Stimulated activated CD4-positive, alpha-beta T cell treated with anti-CD3 and anti-CD28 coated beads, Interleukin-12 subunit alpha, Interleukin-12 subunit beta, amount 100 ng/mL, for 24 hours (primary cell): Measurements from ENCODE around the gene SLC29A4.
"Not testable (repeated sequence)": the region's sequence is repeated elsewhere in the genome, so short reads cannot be mapped to it uniquely, and the experiment has no call there.

Source experiments
- DNase-seq, 2 experiments: peaks; one replicate each; pipeline ENCODE4 v3.0.0-alpha.2; 2020; ENCODE audit warnings: low read depth in 2 of 2

The SLC29A4 gene

GRCh38 chr7:5274441-5274840, 8.3 kb upstream of the SLC29A4 start:
- DNase-seq = no peak

- not testable (repeated sequence) for DNase-seq
These were observed 7.7 kb upstream of the SLC29A4 start for GRCh38 chr7:5274985-5275431.

- not testable (repeated sequence) for DNase-seq
These were observed 7.2 kb upstream of the SLC29A4 start for GRCh38 chr7:5275510-5275909.

GRCh38 chr7:5276123-5276522, 6.6 kb upstream of the SLC29A4 start:
- DNase-seq = not testable (repeated sequence)

GRCh38 chr7:5276611-5277010, 6.1 kb upstream of the SLC29A4 start:
- no peak for DNase-seq

DNA sequence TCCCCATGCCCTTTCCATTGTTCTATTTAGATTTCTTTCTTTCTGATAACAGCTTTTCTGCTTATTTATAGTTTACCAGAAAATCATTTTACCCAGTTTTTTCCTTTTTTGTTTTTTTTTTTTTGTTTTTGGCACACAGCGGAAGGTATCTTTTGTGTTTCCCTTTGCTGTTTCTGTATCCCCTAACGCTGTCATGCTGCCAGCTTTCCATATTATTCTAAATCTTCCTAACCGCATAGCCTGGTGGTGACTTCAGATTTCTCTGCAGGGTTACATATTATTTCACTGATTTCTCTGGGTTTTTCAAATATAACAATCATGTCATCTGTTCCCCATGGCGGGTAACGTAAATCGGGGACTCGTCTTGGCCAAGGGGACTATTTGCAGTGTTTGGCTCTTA, 4.0 kb upstream of the SLC29A4 start:
- DNase-seq = no peak

DNA sequence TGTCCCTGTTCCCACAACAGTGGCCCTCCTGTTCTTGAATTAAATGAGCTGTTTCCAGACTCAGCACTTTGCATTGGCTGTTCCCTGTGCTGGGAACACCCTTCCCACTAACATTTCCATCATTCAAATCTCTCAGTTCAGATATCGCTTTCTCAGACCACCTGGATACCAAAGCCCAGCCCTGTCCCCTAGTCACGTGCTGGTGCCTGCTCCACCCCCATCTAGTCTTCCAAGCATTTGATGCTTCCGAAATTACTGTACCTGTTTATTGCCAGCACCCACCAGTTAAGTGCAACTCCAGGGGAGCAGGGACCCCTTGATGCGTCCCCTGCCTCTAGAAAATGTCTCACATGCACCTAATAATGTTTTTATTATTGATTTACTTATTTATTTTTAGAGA, 3.0 kb upstream of the SLC29A4 start:
- no peak for DNase-seq

GRCh38 chr7:5281598-5282500, 894 bp upstream of the SLC29A4 start:
- DNase-seq = not testable (repeated sequence)

DNA sequence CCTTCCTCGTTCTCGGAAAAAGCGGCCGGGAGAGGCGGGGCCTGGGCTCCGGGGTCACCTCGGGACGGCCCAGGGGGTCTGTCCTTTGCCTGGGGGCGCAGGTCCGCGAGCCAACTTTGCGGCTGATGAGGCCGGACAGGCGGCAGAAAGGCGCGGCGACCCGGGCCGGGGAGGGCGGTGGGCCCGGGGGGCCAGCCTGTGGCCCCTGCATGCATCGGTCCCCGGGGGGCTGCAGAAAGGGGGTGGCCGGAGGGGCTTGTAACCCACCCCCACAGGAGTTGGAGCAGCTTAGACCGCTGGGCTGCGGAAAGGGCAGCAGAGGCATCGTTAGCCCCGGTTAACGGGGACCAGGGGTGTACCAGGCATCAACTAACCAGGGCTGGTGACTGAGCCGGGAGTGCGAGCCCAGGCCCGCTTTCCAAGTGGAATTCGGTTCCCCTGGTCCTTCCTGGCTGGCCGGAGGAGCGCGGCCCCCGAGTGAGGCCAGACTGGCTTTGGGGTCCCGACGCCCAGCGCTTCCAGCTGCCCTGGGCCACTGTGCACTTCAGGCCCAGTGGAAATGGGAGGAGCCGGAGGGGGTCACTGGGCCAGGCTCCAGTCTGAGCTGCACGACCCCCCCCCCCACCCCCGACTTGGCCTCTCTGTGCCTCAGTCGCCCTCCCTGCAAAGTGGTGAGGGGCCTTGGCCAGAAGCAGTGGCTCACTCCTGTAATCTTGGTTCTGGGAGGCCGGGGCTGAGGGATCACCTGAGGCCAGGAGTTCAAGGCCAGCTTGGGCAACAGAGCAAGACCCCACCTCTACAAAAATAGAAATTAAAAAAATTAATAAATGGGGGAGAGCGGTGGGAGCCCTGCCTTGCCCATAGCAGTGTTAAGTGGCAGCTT, 919 bp downstream of the SLC29A4 start:
- DNase-seq = no peak

DNA sequence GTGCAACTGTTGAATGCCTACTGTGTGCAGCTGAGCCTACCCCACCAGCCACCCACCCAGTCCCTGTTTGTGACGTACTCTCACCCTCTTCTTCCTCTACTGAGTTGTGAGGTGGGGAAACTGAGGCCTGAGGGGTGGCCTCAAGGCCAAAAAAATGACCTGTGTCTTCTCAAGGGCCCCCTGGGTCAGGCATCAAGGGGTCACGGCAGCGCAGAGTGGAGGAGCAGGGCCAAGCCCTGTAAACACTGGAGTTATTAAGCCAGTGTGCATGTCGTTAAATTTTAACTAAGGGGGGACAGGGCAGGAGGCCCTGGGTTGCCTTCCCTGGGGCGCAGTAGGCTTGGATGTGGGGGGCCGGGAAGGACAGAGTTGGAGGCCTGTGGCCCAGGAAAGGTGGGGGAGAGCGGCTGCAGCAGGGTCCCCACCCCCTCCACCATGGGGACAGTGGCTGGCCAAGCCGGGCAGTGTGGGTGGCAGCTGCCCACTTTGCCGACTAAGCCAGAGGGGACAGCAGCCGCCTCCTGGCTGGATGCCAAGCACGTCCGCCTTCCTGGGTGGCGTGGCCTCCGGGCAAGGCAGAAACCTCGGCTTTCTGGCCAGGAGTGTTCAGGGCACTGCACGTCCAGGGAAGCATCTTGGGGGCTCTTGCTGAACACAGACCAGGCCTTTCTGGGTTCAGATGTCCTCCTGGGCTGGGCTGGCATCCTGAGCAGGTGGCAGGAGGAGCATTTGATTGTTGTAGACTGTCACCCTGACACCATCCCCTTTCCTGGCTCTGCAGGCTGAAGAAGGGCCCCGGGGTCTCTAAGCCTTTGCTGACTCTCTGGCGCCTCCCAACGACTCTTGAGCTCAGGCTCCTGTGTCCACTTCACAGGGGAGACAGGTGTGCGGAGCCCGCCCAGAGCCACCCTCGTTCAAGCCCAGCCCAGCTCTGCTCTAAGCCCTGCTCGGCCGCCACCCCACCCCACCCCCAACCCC, 1.9 kb downstream of the SLC29A4 start:
- DNase-seq = no peak

DNA sequence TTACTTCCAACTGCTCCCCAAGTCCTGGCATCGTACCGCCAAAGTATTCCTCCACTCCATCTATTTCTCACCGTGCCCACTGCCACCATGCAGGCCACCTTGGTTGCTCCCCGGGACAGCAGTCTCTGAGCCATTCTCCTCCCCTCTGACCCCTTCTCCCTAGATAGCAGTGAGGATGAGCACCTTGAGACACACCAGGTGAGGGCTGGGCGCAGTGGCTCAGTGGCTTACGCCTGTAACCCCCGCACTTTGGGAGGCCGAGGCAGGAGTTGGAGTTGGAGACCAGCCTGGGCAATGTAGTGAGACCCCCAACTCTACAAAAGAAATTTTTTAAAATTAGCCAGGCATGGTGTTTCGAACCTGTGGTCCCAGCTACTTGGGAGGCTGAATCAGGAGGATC, 4.2 kb downstream of the SLC29A4 start:
- no peak for DNase-seq

- DNase-seq = not testable (repeated sequence)
These were observed 4.6 kb downstream of the SLC29A4 start for GRCh38 chr7:5287373-5287772.

DNA sequence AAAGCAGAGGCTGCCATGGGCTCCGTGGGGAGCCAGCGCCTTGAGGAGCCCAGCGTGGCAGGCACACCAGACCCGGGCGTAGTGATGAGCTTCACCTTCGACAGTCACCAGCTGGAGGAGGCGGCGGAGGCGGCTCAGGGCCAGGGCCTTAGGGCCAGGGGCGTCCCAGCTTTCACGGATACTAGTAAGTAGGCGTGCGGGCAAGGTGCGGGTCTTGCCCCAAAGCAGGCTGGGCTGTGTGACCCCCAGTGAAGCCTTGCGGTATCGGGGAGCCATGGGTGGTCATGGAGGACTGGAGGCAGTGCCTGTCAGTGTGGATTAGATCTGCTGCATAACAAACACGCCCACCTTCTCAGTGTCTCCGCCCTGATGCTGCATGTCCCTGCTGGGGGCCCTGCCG, 5.1 kb downstream of the SLC29A4 start:
- DNase-seq = no peak

DNA sequence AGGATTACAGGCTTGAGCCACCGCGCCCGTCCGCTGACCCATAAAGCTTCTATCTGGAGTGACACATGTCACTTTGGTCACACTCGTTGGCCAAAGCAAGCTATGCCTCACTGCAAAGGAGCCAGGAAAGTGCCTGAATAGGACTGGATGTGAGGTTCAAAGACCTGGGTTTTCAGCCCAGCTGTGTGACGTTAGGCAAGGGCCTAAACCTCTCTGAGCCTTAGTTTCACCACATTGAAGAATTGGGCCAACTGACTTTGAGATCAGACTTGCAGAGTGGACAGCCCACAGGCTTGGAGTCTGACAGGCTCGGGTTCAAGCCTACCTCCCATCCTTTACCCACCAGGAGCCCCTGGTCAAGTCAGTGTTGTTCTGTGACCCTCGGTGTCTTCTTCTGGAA, 5.8 kb downstream of the SLC29A4 start:
- not testable (repeated sequence) for DNase-seq

DNA sequence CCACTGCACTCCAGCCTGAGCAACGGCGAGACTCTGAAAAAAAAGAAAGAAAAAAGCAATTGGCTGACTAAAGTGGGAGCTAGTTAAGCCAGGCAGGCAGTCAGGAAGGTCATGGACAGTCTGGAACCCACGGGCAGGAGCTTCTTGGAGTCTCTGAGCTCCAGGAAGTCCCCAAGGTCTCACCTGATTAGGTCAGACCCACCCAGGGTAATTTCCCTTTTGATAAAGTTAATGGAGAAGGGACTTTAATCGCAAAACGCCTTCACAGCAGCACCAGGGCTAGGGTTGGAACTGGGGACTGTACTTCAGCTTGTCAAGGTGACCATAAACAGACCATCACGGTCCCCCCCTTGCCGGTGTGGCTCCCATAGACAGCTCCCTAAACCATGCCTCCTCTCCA, 6.6 kb downstream of the SLC29A4 start:
- no peak for DNase-seq

GRCh38 chr7:5291301-5291700, 8.6 kb downstream of the SLC29A4 start:
- DNase-seq = no peak

- not testable (repeated sequence) for DNase-seq
These were observed 9.1 kb downstream of the SLC29A4 start for GRCh38 chr7:5291711-5292335.

DNA sequence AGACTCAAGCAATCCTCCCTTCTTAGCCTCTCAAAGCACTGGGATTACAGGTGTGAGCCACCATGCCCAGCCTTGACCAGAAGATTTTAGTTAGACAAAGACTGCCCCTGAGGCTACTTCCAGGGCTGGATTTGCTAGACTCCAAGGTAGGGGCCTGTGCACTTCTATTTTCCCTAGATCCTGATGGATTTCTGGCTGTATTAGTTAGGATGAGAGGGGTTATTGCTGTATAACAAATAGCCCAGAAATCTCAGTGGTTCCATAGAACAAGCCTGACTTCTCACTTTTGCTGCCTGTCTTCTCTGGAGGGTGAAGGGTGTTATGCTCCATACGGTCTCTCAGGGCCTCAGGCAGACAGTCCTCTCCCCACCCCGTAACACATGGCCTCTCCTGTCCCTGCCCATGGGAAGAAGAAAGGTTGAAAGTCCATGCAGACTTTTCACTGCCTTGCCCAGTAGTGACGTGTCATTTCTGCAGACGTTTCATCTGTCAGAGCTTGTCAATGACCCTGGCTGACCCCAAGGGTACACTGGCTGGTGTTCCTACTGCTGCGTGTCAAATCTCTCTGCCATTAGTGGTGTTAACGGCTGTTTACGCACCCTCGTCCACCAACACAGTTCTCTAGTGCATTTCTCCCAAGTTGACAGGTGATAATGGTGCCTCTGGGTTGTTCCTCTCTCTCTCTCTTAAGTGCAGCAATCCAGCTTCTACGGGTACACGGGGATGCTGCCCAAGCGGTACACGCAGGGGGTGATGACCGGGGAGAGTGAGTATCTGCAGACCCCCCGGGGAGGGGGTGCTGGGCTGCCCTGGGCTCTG, 11.6 kb downstream of the SLC29A4 start:
- DNase-seq = no peak

- no peak for DNase-seq
These were observed 12.6 kb downstream of the SLC29A4 start for GRCh38 chr7:5295039-5296014.
